SK-N-SH treated with all-trans-retinoic acid at 6 μM for 48 hours (cell line): Measurements from ENCODE around the gene SMC2.

Experiments used
- ARNTL ChIP-seq: fragments of 450-650 bp; formaldehyde crosslinking; IDR thresholded peaks from 2 replicates; pipeline ENCODE4 v1.5.0; 2020; ENCODE audit warnings: low read depth, mild to moderate bottlenecking, moderate library complexity, borderline replicate concordance
- CSDC2 ChIP-seq: fragments of 250-450 bp; sonication (Bioruptor Pico); IDR thresholded peaks from 2 replicates; pipeline ENCODE4 v1.5.0; 2020; ENCODE audit warnings: mild to moderate bottlenecking, moderate library complexity
- ESRRG ChIP-seq: fragments of 250-450 bp; sonication (Bioruptor Pico); IDR thresholded peaks from 2 replicates; pipeline ENCODE4 v1.6.1; 2021; ENCODE audit warnings: mild to moderate bottlenecking
- GLIS3 ChIP-seq: fragments of 250-450 bp; sonication (Bioruptor Pico); IDR thresholded peaks from 2 replicates; pipeline ENCODE4 v1.5.0; 2020; ENCODE audit warnings: mild to moderate bottlenecking, moderate library complexity
- ISL1 ChIP-seq: fragments of 250-450 bp; sonication (Bioruptor Pico); IDR thresholded peaks from 2 replicates; pipeline ENCODE4 v2.1.2; 2022; ENCODE audit warnings: mild to moderate bottlenecking, moderate library complexity
- PATZ1 ChIP-seq: fragments of 250-450 bp; sonication (Bioruptor Pico); IDR thresholded peaks from 2 replicates; pipeline ENCODE4 v1.8.0; 2020; ENCODE audit warnings: mild to moderate bottlenecking, moderate library complexity, borderline replicate concordance
- PPARA ChIP-seq: fragments of 250-450 bp; sonication (Bioruptor Pico); IDR thresholded peaks from 2 replicates; pipeline ENCODE4 v1.5.0; 2020; ENCODE audit warnings: mild to moderate bottlenecking, borderline replicate concordance
- TCF4 ChIP-seq: fragments of 250-450 bp; sonication (Bioruptor Pico); IDR thresholded peaks from 2 replicates; pipeline ENCODE4 v1.8.0; 2021; ENCODE audit warnings: mild to moderate bottlenecking, moderate library complexity, borderline replicate concordance
- ZFP3 ChIP-seq: fragments of 250-450 bp; sonication (Bioruptor Pico); IDR thresholded peaks from 2 replicates; pipeline ENCODE4 v1.5.0; 2020; ENCODE audit warnings: mild to moderate bottlenecking, moderate library complexity
- ZNF565 ChIP-seq: fragments of 450-650 bp; formaldehyde crosslinking; conservative IDR thresholded peaks from 2 replicates; pipeline ENCODE4 v1.5.0; 2020; ENCODE audit warnings: low read depth, mild to moderate bottlenecking, moderate library complexity
- ZNF8 ChIP-seq: fragments of 450-650 bp; formaldehyde crosslinking; IDR thresholded peaks from 2 replicates; pipeline ENCODE4 v1.5.0; 2020; ENCODE audit warnings: mild to moderate bottlenecking, moderate library complexity

DNA sequence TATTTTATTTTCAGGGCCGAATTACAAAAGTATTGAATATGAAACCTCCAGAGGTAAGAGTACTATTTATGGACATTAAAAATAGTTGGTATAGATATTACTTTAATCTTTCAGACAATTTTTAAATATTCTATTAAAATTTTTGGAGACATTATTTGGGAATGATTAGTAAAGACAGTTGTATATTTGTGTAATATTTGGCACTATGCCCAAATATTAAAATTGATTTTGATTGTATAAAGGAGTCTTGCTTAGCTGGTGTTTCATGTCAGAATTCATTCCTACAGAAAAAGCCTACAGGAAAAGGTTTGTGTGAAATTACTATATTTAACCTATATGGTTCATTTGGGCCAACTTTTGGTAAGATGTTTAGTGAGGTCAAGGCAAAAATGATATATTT, 5.5 kb downstream of the SMC2 start:
- TF ChIP-seq ZNF8 (no peak), ESRRG (CRISPR knock-in tag) (no peak), CSDC2 (no peak), GLIS3 (CRISPR knock-in tag) (no peak), ARNTL (no peak), ISL1 (CRISPR knock-in tag) (no peak), ZFP3 (CRISPR knock-in tag) (no peak), TCF4 (no peak), ZNF565 (no peak), PPARA (CRISPR knock-in tag) (no peak), PATZ1 (CRISPR knock-in tag) (no peak)
